ENCODE results near the gene SNCA.

Gene SNCA

DNA sequence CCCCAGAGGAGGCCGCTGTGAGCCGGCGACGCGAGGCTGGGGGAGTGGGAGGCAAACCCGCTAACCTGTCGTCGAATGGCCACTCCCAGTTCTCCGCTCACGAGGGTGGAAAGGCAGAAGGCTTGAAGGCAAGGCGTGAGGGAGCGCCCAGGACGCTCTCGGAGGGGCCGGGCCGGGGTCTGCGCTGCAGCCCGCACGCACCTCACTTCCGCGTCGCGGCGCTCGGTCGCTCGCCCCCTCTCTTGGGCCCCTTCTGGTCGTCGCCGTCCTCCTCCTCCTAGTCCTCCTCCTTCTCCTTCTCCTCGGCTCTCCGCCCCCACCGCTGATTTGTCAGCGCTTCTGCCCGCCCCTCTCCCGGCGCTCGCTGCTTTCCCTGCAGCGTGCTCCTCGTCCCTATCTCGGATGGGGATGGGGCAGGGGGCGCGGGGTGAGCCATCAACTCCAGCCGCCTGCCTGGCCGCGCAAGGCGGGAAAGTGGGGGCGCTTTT lies at the start of gene SNCA:
SNCA (minus strand) TSS at position 265 of the 488 bp plus-strand sequence. CDS start 1,494 bp downstream, outside the sequence.
- Mint-ChIP-seq H3K4me1 (ENCODE audit: low read depth) (peaks cover 20% of the 10 kb centered on the region), H3K36me3 (no peaks in the 10 kb centered on the region), H3K27ac (no peak within 1 kb of the TSS), H3K27me3 (peaks cover 46% of the 10 kb centered on the region), H3K4me3 (peak within 1 kb of the TSS; percentile 80), H3K9me3 (ENCODE audit: low read depth) (no peaks in the 10 kb centered on the region)

DNA sequence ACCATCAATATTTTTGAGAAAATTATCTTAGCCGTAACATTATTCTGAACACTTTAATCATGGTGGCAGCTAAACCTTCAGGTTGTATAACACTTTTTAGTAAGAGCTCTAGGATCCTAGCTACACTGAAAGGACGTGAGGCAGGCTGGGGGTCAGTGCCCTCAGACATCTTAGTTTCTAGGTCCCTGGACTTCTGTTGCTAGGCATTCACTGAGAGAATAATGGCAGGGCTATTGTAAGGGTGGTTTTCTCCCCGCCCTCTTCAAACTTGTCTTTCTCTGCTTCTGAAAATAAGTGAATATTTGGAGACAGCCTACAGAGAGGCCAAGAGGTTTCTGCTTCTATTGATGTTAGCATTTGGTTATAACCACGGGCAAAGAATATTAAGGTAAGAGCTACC lies 42.3 kb upstream of the SNCA start:
- Mint-ChIP-seq H3K9me3 (ENCODE audit: low read depth) (no peaks in the 10 kb centered on the region), H3K27me3 (no peaks in the 10 kb centered on the region), H3K4me1 (ENCODE audit: low read depth) (peaks cover 4% of the 10 kb centered on the region), H3K27ac (no peak overlapping the region), H3K36me3 (no peaks in the 10 kb centered on the region), H3K4me3 (no peak overlapping the region)

DNA sequence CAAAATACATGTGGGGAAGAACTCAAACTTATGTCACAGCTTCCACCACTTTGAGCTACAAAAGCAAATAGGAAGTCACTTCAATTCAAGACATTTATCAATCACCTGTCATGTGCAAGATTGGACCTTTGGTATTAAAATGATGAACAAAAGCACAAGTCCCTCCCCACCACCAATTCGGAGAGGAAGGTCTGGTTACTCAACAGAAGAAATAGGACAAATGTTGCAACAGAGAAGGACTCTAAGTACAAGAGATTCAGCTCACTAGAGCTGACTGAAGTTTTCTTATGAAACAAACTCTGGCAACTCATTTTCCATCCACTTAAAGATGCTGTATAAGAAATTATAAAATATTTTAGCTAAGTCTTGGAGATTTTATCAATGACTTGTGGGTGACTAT lies 41.6 kb upstream of the SNCA start:
- Mint-ChIP-seq H3K4me1 (ENCODE audit: low read depth) (peaks cover 4% of the 10 kb centered on the region), H3K27ac (no peak overlapping the region), H3K27me3 (no peaks in the 10 kb centered on the region), H3K4me3 (no peak overlapping the region), H3K9me3 (ENCODE audit: low read depth) (no peaks in the 10 kb centered on the region), H3K36me3 (no peaks in the 10 kb centered on the region)

DNA sequence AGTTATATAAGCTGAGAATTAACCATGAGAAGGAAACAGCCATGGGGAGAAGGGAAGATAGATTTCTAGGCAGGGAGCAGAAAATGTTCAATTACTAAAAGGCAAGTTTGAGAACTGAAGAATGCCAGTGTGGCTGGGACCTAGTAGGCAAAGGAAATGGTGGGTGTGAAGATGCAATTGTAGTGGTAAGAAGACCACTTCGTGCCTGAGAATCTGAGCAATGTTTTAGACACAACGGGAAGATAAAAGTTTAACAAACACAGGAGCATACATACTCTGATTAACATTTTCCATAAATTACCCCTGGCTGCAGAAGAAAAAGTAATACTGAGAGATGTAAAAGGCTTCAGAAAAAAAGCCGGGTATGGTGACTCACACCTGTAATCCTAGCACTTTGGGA lies 39.6 kb upstream of the SNCA start:
- Mint-ChIP-seq H3K9me3 (ENCODE audit: low read depth) (no peaks in the 10 kb centered on the region), H3K36me3 (no peaks in the 10 kb centered on the region), H3K4me1 (ENCODE audit: low read depth) (peaks cover 4% of the 10 kb centered on the region), H3K27me3 (no peaks in the 10 kb centered on the region), H3K4me3 (no peak overlapping the region), H3K27ac (peak overlapping the region; percentile 6)

DNA sequence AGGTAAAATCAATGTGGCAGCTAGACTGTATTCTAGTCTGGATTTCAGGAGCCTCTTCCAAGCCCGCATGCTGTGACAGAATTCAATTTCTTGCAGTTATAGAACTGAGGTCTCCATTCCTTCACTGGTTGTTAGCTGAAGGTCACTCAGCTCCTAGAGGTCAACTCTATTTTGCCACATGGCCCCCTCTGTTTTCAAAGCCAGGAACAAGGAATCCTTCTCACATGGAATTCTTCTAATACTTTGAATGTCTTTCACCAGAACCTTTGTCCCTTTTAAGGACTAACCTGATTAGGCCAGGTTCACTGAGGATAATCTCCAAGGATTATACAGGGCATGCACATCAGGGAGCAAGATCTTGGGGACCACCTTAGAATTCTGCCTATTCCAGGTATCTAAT lies 34.2 kb upstream of the SNCA start:
- peaks cover 6% of the 10 kb centered on the region for H3K27me3 Mint-ChIP-seq
- H3K9me3 Mint-ChIP-seq (ENCODE audit: low read depth): no peaks in the 10 kb centered on the region
- no peak overlapping the region for H3K27ac Mint-ChIP-seq
- H3K36me3 Mint-ChIP-seq: no peaks in the 10 kb centered on the region
- H3K4me1 Mint-ChIP-seq (ENCODE audit: low read depth): peaks cover under 1% of the 10 kb centered on the region
- H3K4me3 Mint-ChIP-seq: no peak overlapping the region

DNA sequence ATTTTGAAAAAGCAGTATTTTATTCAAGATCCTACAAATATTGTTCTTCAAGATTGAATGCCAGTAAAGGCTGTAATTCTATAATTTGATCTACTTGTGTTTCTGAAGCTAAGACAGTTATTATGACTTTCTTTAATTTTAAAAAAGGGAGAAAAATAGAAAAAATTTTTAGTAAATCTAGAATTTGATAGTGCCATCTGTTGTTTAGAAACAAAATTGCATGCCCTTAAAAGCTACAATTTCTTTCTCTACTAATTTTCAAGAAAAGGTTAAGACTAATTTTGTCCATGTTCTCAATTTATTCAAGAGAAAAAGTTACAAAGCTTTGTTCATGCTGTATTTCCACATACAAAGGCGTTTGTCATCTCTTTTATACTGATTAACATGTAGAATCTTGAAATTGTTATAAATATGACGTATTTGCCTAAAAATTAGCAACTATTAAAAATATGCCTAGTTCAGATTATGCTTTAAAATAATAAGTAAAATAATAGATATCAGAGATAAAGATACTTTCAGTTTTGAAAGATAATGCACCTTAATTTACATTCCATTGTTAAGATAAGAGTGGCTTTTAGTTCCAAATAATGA lies 32.1 kb upstream of the SNCA start:
- H3K36me3 Mint-ChIP-seq: no peaks in the 10 kb centered on the region
- H3K4me3 Mint-ChIP-seq: no peak overlapping the region
- peaks cover 8% of the 10 kb centered on the region for H3K27me3 Mint-ChIP-seq
- no peak overlapping the region for H3K27ac Mint-ChIP-seq
- H3K4me1 Mint-ChIP-seq (ENCODE audit: low read depth): no peaks in the 10 kb centered on the region
- H3K9me3 Mint-ChIP-seq (ENCODE audit: low read depth): no peaks in the 10 kb centered on the region

DNA sequence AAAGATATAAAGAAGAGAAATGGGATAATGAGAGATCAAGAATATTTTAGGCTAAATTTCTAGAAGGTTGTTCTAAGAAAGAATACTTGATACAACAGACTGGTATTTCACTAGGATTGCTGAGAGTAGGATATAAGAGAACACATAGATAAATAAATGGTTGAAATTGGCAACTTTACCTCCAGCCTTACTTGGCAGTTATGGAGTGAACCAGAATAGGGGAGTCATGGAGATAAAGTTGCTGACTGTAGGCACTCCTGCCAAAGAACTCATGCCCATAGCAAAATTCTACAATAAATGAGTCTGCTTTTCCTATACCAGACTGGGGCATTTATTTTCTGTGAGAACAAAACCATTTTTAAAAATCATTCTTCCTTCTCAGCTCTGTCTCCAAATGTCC lies 31.3 kb upstream of the SNCA start:
- no peak overlapping the region for H3K27ac Mint-ChIP-seq
- H3K9me3 Mint-ChIP-seq (ENCODE audit: low read depth): no peaks in the 10 kb centered on the region
- no peak overlapping the region for H3K4me3 Mint-ChIP-seq
- no peaks in the 10 kb centered on the region for H3K36me3 Mint-ChIP-seq
- H3K4me1 Mint-ChIP-seq (ENCODE audit: low read depth): no peaks in the 10 kb centered on the region
- H3K27me3 Mint-ChIP-seq: peaks cover 8% of the 10 kb centered on the region

DNA sequence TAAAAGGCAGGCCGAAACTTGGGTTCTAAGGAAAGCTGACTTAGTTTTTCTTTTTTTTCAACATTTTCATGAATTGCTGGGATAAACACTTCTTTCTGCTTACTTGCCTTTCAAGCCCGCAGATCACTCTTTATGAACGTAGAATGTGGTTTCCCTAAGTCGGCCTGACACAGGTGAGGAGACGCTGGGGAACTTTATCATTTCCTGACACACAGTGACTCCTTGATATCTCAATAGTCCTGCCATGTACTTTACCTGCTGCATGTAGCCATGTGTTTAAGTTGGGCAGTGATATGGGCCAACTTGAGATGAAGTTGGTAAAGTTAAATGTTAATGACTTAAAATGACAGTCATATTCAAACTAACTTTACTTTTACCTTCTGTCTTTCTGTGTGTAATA lies 26.6 kb upstream of the SNCA start:
- no peak overlapping the region for H3K4me3 Mint-ChIP-seq
- H3K27me3 Mint-ChIP-seq: peaks cover 8% of the 10 kb centered on the region
- H3K9me3 Mint-ChIP-seq (ENCODE audit: low read depth): no peaks in the 10 kb centered on the region
- H3K36me3 Mint-ChIP-seq: peaks cover 2% of the 10 kb centered on the region
- H3K27ac Mint-ChIP-seq: no peak overlapping the region
- H3K4me1 Mint-ChIP-seq (ENCODE audit: low read depth): no peaks in the 10 kb centered on the region

DNA sequence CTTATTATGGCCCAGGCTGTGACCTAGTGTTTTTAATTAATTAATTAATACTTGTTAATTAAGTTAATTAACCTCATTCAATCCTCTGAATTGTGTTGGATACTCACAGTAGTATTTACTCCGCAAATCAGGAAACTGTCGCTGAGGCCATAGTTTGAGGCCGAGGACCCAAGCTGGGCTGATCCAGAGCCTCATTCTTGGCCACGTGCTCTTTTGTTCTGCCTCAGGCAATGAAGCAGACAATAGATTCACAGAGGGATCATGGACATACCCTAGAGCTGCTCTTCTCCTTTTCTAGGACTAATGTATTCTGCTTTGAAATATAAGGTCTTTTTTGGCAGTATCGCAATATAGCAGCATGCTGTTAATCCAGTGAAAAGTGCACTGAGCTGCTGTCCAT lies 24.0 kb upstream of the SNCA start:
- Mint-ChIP-seq H3K4me3 (no peak overlapping the region), H3K4me1 (ENCODE audit: low read depth) (no peaks in the 10 kb centered on the region), H3K9me3 (ENCODE audit: low read depth) (no peaks in the 10 kb centered on the region), H3K27me3 (peaks cover 4% of the 10 kb centered on the region), H3K27ac (no peak overlapping the region), H3K36me3 (peaks cover 2% of the 10 kb centered on the region)

DNA sequence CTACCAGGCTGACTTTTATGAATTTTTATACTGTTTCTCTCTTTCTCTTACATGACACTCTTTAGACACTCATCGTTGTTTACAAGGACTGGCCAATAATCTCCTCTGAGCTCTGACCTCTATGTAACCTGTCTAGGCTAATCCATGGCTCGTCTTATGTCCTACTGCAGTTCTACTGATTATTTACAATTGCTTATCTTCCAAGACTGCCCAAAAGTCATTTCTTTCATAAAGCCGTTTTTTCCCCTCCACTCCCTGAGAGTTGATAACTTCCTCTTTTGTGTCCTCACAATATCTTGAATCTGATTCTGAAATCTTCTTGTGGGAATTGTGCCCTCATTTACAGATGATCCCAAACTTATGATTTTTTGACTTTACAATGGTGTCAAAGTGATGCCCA lies 18.3 kb upstream of the SNCA start:
- Mint-ChIP-seq H3K4me1 (ENCODE audit: low read depth) (no peaks in the 10 kb centered on the region), H3K4me3 (no peak overlapping the region), H3K36me3 (peaks cover 2% of the 10 kb centered on the region), H3K27ac (no peak overlapping the region), H3K27me3 (peaks cover 3% of the 10 kb centered on the region), H3K9me3 (ENCODE audit: low read depth) (peaks cover 1% of the 10 kb centered on the region)

DNA sequence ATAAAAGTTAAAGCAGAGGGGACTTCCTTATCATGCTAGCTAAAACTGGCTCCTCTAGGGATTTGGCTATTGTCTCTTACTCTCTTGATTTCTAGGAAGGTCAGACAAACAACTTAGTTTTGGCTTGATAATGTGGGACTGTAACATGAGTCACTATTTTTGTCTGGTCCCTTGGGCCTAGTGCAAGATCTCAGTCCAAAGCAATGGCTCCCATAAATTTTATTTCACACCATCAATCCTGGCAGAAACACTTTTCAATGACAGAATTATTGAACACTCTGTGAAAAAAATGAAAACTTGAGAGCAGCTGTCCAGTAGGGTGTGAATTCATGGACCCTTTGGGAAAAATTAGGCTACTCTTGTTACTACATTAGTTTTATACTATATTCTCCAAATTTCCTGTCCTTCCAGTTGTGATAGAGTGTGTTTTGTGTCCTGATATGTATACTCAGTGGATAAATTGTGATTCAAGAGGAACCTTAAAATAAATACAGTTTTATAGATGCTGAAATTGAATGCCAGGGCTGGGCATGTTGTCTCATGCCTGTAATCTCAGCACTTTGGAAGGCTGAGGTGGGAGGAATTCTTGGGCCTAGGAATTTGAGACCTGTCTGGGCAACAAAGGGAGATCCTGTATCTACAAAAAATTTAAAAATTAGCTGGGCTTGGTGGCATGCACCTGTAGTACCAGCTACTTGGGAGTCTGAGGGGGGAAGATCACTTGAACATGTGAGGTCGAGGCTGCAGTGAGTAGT lies 10.8 kb upstream of the SNCA start:
- Mint-ChIP-seq H3K27me3 (peaks cover 1% of the 10 kb centered on the region), H3K36me3 (peaks cover 2% of the 10 kb centered on the region), H3K27ac (no peak overlapping the region), H3K4me3 (no peak overlapping the region), H3K9me3 (ENCODE audit: low read depth) (peaks cover 6% of the 10 kb centered on the region), H3K4me1 (ENCODE audit: low read depth) (no peaks in the 10 kb centered on the region)

DNA sequence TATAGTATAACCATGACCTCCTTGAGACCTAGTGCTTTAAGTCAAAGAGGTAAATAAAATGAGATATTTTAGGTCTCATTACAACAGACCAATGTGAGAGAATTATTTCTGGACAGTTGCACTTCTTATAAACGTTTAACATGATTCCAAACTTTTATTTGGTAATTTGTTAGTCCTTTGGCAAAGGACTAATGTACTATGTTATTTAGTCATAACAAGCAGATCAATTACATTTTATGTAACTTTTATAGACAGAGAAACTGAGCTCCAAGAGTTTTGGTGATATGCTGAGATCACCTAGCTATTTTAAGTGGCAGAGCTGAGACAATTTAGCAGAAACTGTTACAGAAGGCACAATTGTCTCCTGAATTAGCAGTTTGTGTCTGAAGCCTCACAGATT lies 2.6 kb upstream of the SNCA start:
- H3K36me3 Mint-ChIP-seq: no peaks in the 10 kb centered on the region
- H3K27ac Mint-ChIP-seq: no peak overlapping the region
- no peaks in the 10 kb centered on the region for H3K9me3 Mint-ChIP-seq (ENCODE audit: low read depth)
- peaks cover 42% of the 10 kb centered on the region for H3K27me3 Mint-ChIP-seq
- no peak overlapping the region for H3K4me3 Mint-ChIP-seq
- peaks cover 20% of the 10 kb centered on the region for H3K4me1 Mint-ChIP-seq (ENCODE audit: low read depth)

DNA sequence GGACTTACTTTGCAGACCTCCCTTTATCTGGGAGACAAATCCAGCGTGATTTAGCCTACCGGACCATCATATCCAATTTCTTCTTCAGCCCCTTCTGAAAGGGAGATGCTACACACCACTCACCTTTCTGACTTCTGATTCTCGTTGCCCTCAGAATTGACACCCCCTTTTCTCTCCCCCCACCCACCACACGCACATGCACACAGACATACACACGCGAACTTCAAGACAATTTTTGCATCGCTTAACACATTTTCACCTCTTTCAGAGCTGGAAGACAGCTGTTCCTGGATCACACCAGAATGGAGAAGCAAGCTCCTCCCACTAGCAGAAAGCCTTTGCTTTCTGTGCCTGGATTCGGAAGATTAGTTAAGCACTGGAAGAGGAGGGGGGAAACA lies 1.0 kb upstream of the SNCA start:
- Mint-ChIP-seq H3K27ac (no peak overlapping the region), H3K9me3 (ENCODE audit: low read depth) (no peaks in the 10 kb centered on the region), H3K4me1 (ENCODE audit: low read depth) (peaks cover 20% of the 10 kb centered on the region), H3K36me3 (no peaks in the 10 kb centered on the region), H3K27me3 (peaks cover 46% of the 10 kb centered on the region), H3K4me3 (peak overlapping the region; percentile 80)

DNA sequence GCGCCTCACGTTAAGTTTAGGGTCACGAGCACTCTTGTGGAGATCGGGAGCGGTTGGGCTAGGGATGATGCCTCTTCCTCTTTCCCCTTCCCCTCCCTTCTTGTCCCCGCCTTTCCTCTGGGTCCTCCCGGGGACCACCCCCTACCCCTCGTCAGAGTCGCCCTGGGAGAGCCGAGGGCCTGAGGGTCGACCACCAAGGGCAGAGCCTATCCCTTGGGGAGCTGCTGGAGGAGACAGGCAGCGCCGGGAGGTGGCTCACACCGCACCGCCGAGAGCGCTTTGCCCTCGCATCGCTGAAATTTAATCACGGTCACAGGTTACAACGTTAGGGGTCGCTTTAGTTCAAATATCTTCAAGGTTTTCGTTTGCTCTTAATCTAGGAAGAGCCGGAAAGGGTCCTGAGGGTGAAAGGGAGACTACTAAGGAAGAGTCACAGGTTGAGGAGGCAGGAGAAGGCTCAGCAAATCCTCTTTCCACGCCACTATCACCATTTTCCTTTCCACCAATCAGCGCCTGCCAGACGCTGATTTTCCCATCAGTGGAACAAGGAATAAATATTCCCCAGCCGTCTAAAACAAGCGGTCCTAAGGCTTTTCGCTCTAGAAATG lies 528 bp upstream of the SNCA start:
- peaks cover 20% of the 10 kb centered on the region for H3K4me1 Mint-ChIP-seq (ENCODE audit: low read depth)
- peak overlapping the region; percentile 80 for H3K4me3 Mint-ChIP-seq
- H3K27ac Mint-ChIP-seq: no peak overlapping the region
- no peaks in the 10 kb centered on the region for H3K9me3 Mint-ChIP-seq (ENCODE audit: low read depth)
- H3K27me3 Mint-ChIP-seq: peaks cover 46% of the 10 kb centered on the region
- H3K36me3 Mint-ChIP-seq: no peaks in the 10 kb centered on the region

DNA sequence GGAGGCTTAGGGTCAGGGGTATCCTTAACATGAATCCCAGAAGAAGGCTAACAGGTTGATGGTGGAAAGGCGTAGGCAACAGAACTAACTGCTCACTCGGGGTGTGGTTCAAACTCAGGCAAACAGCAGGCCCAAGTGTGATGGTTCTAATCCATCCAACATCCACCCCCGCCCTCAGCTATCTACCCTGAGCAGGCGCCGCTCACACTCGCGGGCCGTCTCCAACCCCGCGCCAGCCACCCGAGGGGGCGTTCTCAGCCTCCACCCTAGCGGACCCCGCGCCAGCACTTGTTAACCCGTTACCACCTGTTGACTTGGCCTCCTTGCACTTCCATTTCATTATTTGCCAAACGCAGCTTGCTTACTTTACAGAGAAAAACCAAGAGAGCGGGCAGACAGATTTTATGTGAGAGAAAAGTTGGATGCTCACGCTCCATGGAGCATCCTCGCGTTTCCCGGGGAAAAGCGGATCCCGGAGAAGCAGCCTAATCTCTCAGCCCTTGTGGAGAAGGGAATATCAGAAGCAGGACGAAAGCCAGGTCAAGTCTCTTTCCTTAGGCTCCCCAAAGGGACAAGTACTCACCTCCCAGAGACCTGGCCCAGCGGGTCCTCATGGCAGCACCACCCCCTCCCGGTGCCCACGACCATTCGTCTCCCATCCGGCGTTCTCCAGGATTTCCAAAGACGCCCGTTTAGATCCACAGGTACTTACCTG lies 773 bp downstream of the SNCA start:
- Mint-ChIP-seq H3K27ac (no peak overlapping the region), H3K9me3 (ENCODE audit: low read depth) (no peaks in the 10 kb centered on the region), H3K4me1 (ENCODE audit: low read depth) (peaks cover 20% of the 10 kb centered on the region), H3K27me3 (peaks cover 40% of the 10 kb centered on the region), H3K4me3 (peak overlapping the region; percentile 67), H3K36me3 (no peaks in the 10 kb centered on the region)

Measured in activated naive CD8-positive, alpha-beta T cell (primary cell).